ENCODE data around the gene SDR42E2.

GRCh38 chr16:22191532-22192260 is 29.4 kb downstream of the SDR42E2 start:
- TF ChIP-seq CTCF (IDR thresholded peaks at IDR 0.05) (no peak), EZH2phosphoT487 (IDR thresholded peaks at IDR 0.05) (no peak), EZH2 (IDR thresholded peaks at IDR 0.05) (no peak)
